ENCODE results near the gene TPRG1L.

DNA sequence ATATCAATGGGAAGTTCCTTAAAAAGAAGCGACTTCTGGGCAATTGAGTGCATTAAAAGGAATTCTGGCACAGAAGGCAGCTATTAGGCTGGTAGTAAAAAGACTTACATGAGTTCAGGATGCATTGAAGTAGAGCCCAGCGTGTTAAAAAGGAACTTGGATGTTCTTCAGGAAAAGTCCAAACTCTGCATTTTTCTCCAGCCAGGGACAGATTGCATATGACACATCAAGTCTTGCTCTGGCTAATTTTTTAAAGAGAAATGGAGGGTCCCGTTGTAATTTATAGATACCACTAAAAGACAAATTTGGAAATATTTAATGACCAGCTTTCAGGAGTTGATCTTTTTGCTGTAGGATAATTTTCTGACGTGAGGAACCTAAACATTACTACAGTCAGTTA, 1.2 kb downstream of the TPRG1L start:
- TF ChIP-seq RAD21 (IDR thresholded peaks at IDR 0.05; ENCODE audit: low read length): no peak
- TF ChIP-seq, protein P1, sequence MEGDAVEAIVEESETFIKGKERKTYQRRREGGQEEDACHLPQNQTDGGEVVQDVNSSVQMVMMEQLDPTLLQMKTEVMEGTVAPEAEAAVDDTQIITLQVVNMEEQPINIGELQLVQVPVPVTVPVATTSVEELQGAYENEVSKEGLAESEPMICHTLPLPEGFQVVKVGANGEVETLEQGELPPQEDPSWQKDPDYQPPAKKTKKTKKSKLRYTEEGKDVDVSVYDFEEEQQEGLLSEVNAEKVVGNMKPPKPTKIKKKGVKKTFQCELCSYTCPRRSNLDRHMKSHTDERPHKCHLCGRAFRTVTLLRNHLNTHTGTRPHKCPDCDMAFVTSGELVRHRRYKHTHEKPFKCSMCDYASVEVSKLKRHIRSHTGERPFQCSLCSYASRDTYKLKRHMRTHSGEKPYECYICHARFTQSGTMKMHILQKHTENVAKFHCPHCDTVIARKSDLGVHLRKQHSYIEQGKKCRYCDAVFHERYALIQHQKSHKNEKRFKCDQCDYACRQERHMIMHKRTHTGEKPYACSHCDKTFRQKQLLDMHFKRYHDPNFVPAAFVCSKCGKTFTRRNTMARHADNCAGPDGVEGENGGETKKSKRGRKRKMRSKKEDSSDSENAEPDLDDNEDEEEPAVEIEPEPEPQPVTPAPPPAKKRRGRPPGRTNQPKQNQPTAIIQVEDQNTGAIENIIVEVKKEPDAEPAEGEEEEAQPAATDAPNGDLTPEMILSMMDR (conservative IDR thresholded peaks at IDR 0.05; ENCODE audit: low read depth, low read length): no peak
- no peak for TF ChIP-seq RCOR1 (IDR thresholded peaks at IDR 0.05; ENCODE audit: insufficient replicate concordance, low read length)
- TF ChIP-seq MAZ (IDR thresholded peaks at IDR 0.05; ENCODE audit: borderline replicate concordance, low read depth, low read length): no peak
- no peak for TF ChIP-seq POLR2A (IDR thresholded peaks at IDR 0.05; ENCODE audit: low read depth, low read length)
- no peak for TF ChIP-seq FOS (IDR thresholded peaks at IDR 0.05; ENCODE audit: low read depth, low read length)

Data from IMR-90 (cell line).